ENCODE measurements around the gene GAB1.
"Not testable (repeated sequence)": the region's sequence is repeated elsewhere in the genome, so short reads cannot be mapped to it uniquely, and the experiment has no call there.

The GAB1 gene

DNA sequence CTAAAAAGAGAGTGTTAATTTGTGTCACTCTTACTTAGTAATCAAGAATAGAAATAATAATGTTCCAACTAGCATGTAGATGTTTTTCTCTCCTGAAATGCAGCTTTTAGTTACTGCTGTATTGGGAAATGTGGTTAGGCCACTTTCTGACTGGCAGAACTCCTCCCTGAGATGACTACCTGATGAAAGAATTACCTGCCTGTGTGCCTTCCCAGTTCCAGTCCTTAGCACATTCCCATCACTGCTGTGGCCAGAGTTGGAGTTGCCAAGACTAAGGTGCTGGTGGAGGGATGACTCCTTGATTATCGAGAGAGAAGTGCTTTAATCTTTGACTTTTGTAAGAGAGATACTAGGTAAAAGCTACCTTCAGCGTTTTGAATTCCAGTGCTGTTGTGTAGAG lies 9.5 kb downstream of the GAB1 start:
- H3K36me3 ChIP-seq (ENCODE audit: low read depth): no peaks in the 10 kb centered on the region
- no peaks in the 10 kb centered on the region for H3K27me3 ChIP-seq (ENCODE audit: insufficient read depth, poor library complexity, severe bottlenecking)
- no peak overlapping the region for H3K27ac ChIP-seq (ENCODE audit: poor library complexity, severe bottlenecking)
- TF ChIP-seq CTCF (IDR thresholded peaks at IDR 0.05; ENCODE audit: poor library complexity, severe bottlenecking): no peak
- H3K9me3 ChIP-seq (ENCODE audit: severe bottlenecking): no peaks in the 10 kb centered on the region
- H3K4me1 ChIP-seq (ENCODE audit: insufficient read depth, poor library complexity, severe bottlenecking): peaks cover 28% of the 10 kb centered on the region
- no peak overlapping the region for H3K4me3 ChIP-seq (ENCODE audit: severe bottlenecking)
- DNase-seq (ENCODE audit: low spot score) (peak; percentile 78), ATAC-seq (ENCODE audit: low read depth) (peak; percentile 100)

DNA sequence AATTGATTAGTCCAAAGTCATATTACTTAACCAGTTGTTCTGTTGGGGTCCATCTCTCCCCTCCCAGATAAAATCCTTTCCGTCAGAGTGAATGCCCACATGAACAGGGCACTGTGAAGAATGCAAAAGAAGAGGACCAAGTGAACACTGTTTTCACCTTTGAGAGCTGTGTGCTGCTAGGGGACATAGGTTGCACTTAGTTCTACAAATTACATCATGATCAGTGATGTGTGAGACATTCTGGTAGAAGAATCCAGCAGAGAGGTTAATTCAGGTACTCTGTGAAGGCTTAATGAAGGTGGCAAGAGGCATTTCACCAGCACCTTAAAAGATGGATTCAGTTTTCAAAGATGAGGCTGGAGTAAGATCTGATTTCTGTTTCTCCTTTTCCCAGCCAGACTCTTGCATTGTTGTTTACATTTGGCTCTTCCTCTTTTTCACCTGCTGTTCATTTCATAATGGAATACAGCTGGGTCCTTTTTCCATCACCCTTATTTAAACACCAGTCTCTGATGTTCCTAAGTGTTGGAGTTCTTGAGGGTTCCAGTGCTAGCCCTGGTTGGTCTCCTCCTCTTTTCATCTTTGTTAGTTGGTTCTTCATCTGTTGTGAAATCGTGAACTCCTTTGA lies 10.9 kb downstream of the GAB1 start:
- Histone ChIP-seq H3K27ac (ENCODE audit: poor library complexity, severe bottlenecking) (no peak overlapping the region), H3K4me1 (ENCODE audit: insufficient read depth, poor library complexity, severe bottlenecking) (peaks cover 41% of the 10 kb centered on the region), H3K9me3 (ENCODE audit: severe bottlenecking) (no peaks in the 10 kb centered on the region), H3K36me3 (ENCODE audit: low read depth) (no peaks in the 10 kb centered on the region), H3K27me3 (ENCODE audit: insufficient read depth, poor library complexity, severe bottlenecking) (no peaks in the 10 kb centered on the region), H3K4me3 (ENCODE audit: severe bottlenecking) (no peak overlapping the region)
- no peak for TF ChIP-seq CTCF (IDR thresholded peaks at IDR 0.05; ENCODE audit: poor library complexity, severe bottlenecking)
- DNase-seq (ENCODE audit: low spot score) (no peak), ATAC-seq (ENCODE audit: low read depth) (no peak)

DNA sequence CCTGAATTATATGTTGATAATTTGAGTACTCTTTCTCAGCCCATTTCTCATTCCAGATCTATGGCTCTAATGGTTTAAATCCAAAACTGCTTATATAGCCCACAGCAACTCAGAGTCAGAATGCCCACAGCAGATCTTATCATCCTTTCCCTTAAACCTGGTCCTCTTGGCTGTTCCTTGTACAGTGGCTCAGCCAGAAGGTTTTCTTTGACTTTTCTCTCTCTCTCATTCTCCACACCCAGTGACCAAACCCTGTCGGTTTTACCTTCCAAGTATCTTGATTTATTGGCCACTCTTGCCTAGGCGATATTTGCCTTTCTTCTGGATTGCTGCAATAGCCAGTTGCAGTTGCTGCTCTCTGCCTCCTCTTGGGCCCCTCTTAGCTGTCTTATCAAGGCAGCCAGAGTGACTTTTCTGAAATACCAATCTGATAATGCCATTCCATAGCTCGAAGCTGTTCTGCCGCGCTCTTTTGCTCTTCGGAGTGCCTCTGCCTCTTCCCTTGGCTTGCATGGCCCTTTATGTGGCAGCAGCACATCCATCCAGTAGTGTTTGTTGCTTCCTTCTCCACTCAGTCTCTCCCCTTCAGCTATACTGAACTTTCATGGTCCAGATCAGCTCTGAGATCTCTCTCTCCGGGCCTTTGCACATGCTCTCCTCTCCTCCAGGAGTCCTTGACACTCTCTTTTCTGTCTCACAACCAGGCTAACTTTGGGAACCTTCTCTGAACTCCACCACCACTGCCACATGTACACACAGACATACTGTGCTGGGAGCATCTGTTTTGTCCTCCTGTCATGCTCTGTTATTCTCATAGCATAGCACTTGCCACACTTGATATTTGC lies 11.8 kb downstream of the GAB1 start:
- TF ChIP-seq CTCF (IDR thresholded peaks at IDR 0.05; ENCODE audit: poor library complexity, severe bottlenecking): no peak
- no peak for ATAC-seq (ENCODE audit: low read depth)

GRCh38 chr4:143349858-143350527 lies 13.3 kb downstream of the GAB1 start:
- not testable (repeated sequence) for H3K4me3 ChIP-seq (ENCODE audit: severe bottlenecking); H3K27ac ChIP-seq (ENCODE audit: poor library complexity, severe bottlenecking); H3K9me3 ChIP-seq (ENCODE audit: severe bottlenecking); H3K27me3 ChIP-seq (ENCODE audit: insufficient read depth, poor library complexity, severe bottlenecking); DNase-seq (ENCODE audit: low spot score); ATAC-seq (ENCODE audit: low read depth); H3K36me3 ChIP-seq (ENCODE audit: low read depth)
- H3K4me1 ChIP-seq (ENCODE audit: insufficient read depth, poor library complexity, severe bottlenecking): peaks cover 44% of the 10 kb centered on the region

More for the DNA sequence above, 11.8 kb downstream of the GAB1 start:
- Histone ChIP-seq H3K9me3 (ENCODE audit: severe bottlenecking) (no peaks in the 10 kb centered on the region), H3K27ac (ENCODE audit: poor library complexity, severe bottlenecking) (no peak overlapping the region), H3K27me3 (ENCODE audit: insufficient read depth, poor library complexity, severe bottlenecking) (no peaks in the 10 kb centered on the region), H3K4me3 (ENCODE audit: severe bottlenecking) (no peak overlapping the region), H3K36me3 (ENCODE audit: low read depth) (no peaks in the 10 kb centered on the region), H3K4me1 (ENCODE audit: insufficient read depth, poor library complexity, severe bottlenecking) (peaks cover 47% of the 10 kb centered on the region)
- no peak for DNase-seq (ENCODE audit: low spot score)

DNA sequence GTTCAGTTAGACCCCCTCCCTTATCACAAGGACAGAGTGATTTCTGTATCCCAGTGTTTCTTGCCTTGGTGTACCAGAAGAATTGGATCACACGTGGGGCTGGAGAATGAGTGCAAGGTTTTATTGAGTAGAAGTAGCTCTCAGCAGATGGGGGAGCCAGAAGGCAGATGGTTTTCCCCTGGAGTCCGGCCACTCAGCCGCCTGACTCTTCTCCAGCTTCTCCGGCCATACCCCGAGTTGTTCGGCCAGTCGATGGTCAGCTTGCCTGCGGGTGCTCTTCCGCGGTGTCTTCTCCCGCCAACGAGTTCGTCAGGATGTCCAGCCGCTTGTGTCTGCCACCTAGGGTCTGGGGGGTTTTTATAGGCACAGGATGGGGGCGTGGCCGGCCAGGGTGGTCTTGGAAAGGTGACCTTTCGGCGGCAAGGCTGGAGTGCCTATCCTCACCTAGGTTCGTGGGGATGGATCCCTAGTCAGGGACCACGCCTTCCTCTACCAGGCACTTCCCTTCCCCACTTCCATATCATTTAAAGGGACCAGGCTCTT lies 14.5 kb downstream of the GAB1 start:
- Histone ChIP-seq H3K4me1 (ENCODE audit: insufficient read depth, poor library complexity, severe bottlenecking) (peaks cover 45% of the 10 kb centered on the region), H3K36me3 (ENCODE audit: low read depth) (no peaks in the 10 kb centered on the region), H3K27ac (ENCODE audit: poor library complexity, severe bottlenecking) (peak overlapping the region; percentile 38), H3K27me3 (ENCODE audit: insufficient read depth, poor library complexity, severe bottlenecking) (no peaks in the 10 kb centered on the region), H3K9me3 (ENCODE audit: severe bottlenecking) (no peaks in the 10 kb centered on the region), H3K4me3 (ENCODE audit: severe bottlenecking) (no peak overlapping the region)
- no peak for DNase-seq (ENCODE audit: low spot score)
- no peak for TF ChIP-seq CTCF (IDR thresholded peaks at IDR 0.05; ENCODE audit: poor library complexity, severe bottlenecking)
- ATAC-seq (ENCODE audit: low read depth): no peak

Measured in RWPE2 (cell line).